ENCODE data around the gene SCN10A.

The SCN10A gene

DNA sequence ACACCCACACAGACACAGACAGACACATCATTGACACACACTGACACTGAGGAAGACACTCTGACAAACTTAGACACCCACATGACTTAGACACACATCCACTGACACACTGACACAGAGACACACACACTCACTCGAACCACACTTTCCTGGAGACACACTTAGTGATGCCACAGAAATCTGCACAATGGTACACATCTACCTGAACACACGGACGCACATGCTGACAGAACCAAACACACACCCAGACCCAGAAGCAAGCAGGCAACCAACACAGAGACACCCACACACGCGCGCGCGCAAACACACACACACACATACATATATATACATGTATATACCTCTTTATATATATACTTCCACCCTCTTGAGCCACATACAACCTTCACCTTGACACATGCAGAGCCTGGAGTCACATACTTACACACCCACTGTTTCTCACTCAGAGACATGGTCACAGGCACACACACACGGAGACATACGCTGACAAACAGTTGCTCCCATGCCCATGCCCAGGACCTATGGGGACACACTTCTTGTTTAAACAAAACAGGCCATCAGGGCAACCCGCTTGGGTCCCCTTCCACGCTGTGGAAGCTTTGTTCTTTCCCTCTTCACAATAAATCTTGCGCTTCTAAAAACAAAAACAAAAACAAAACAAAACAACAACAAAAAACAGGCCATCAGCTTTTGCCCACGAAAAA, 165.6 kb downstream of the SCN10A start:
- no peak for DNase-seq

- peak; percentile 4 for DNase-seq
Measured at GRCh38 chr3:38649500-38650247, 166.3 kb downstream of the SCN10A start, which contains the start of gene SCN5A. Gene SCN5A, minus strand, starts transcription at chr3:38649687. Its CDS starts 16,380 bp downstream, at chr3:38633307.

GRCh38 chr3:38648659-38649499, 167.1 kb downstream of the SCN10A start:
- DNase-seq: no peak

GRCh38 chr3:38648024-38648658, 167.9 kb downstream of the SCN10A start:
- DNase-seq: no peak

- DNase-seq: no peak
Measured at GRCh38 chr3:38647217-38647970, 168.6 kb downstream of the SCN10A start.
